Stimulated activated CD4-positive, alpha-beta T cell treated with anti-CD3 and anti-CD28 coated beads, Interleukin-1b, Interleukin-23, amount 100 ng/mL, for 4 hours (primary cell): ENCODE measurements around the gene PDE4DIP.
"Not testable (repeated sequence)": the region's sequence is repeated elsewhere in the genome, so short reads cannot be mapped to it uniquely, and the experiment has no call there.

Experiments used
- DNase-seq, 2 donors: peaks; one replicate each; pipeline ENCODE4 v3.0.0-alpha.2; 2020; ENCODE audit warnings: low read depth in 2 of 2

Gene PDE4DIP

DNA sequence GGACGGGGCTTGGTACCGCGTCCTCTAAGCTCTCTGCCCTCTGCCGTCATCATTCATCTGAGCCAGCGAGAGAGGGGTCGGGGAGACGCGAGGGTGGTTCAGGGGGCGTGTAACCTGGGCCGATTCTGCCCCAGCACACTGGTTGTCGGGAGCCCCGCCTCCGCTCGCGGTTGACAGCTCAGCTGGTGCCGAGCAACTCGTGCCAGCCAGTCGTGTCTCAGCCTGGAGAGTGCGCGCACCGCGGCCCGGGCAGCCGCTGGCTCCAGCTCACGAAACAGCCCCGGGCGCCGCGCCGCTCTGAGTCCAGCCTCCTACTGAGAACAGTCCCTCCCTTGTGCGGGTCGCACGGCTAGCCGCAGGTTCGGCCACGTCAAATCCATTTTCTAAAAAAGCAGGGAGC lies at the start of gene PDE4DIP:
Gene PDE4DIP (plus strand): TSS at position 209 of the 400 bp plus-strand sequence. CDS start 347 bp downstream, outside the sequence.
- peak; percentile 6 to 46 for DNase-seq

- not testable (repeated sequence) for DNase-seq
These were observed 35.8 kb upstream of the PDE4DIP start for GRCh38 chr1:148808268-148808928.

DNA sequence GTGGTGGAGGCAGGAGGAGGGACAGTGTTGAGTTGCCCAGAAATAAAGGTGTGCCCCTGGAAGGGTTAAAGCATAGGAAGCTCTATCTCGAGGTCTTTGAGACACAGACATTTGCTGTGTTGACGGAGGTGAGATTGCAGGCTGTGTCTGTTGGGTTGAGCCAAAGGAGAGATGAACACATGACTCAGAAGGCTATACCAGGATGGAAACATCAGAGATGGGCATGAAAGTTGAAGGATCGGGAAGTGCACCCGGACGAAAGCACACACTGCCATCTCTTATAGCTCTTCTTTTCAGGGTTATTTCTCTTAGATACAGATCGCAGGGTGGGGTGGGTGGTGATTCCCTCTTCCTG lies 35.3 kb upstream of the PDE4DIP start:
- DNase-seq: not testable (repeated sequence)

GRCh38 chr1:148822180-148822579 lies 22.0 kb upstream of the PDE4DIP start:
- DNase-seq: not testable (repeated sequence)

- not testable (repeated sequence) for DNase-seq
These were observed 20.4 kb upstream of the PDE4DIP start for GRCh38 chr1:148823822-148824221.

GRCh38 chr1:148825029-148825428 lies 19.2 kb upstream of the PDE4DIP start:
- not testable (repeated sequence) for DNase-seq

GRCh38 chr1:148828531-148828930 lies 15.7 kb upstream of the PDE4DIP start:
- not testable (repeated sequence) for DNase-seq

DNA sequence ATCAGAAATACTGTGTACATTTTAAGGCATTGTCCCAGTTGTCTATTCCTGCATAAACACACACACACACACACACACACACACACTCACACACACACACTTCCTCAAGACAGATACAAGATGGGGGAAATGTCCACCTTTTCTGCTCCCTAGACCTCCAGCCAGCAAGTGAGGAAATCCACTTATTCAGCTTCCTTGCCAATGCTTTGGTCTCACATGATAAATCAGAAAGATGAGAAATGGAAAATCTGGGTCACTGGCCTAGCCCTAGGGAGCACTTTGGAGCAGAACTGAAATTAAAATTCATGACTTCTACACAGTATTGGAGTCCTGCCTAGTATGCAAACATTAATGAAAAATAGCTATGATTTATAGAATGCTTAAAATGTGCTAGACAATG lies 15.3 kb upstream of the PDE4DIP start:
- not testable (repeated sequence) for DNase-seq

GRCh38 chr1:148829365-148829764 lies 14.9 kb upstream of the PDE4DIP start:
- DNase-seq: not testable (repeated sequence)

DNA sequence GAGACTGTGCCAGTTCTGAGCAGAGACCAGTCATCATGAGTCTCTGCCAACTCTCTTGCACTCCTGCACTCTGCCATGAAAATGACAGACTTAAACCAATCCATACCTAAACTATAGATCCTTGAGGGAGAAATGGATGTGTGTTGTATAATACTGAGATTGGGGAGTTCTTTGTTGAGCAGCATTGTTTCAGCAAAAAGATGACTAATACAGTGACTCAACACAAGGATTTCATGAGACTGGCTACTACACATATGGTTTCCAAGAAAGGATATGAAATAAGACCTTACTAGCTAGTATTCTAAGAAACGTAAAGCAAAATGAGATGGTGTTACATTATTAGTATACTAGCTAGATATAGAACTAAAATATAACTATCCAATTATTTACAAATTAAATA lies 3.0 kb upstream of the PDE4DIP start:
- not testable (repeated sequence) for DNase-seq

GRCh38 chr1:148844651-148845050 lies 423 bp downstream of the PDE4DIP start:
- DNase-seq: not testable (repeated sequence)

- not testable (repeated sequence) for DNase-seq
These were observed 840 bp downstream of the PDE4DIP start for GRCh38 chr1:148845068-148845467.

DNA sequence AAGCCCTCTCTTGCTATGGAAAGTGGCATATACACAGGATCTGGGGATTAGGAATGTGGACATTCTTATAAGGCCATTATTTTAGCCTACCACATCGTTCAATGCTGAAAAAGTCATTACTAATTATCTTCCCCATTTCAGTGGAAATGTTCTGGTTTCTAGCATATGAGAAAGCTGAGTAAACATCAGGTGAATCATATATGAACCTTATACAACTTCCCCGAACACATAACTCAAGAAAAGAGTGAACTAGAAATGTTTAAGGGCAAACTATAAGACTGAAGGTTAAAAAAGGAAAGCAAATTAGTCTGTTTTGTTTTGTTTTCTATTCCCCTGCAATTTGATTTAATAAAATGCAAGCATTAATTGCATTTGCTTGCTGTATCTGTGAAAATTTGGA lies 6.1 kb downstream of the PDE4DIP start:
- not testable (repeated sequence) for DNase-seq

DNA sequence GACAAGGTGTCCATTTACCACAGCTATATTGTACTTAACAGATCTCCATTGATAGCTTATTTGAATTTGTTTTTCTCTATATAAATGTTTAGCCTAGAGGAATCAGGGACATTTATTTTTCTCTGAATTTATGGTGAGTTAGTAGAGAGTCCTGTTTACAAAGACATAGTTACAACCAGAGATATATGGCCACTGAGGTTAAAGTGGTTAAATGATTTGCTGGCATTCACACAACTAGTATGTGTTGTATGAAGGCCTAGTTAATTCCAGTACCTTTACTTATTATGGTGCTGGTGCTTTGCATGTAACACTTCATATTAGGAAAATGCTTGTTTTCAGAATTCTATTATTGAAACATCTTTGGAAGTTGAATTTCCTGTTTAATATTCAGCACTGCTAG lies 6.6 kb downstream of the PDE4DIP start:
- not testable (repeated sequence) for DNase-seq

DNA sequence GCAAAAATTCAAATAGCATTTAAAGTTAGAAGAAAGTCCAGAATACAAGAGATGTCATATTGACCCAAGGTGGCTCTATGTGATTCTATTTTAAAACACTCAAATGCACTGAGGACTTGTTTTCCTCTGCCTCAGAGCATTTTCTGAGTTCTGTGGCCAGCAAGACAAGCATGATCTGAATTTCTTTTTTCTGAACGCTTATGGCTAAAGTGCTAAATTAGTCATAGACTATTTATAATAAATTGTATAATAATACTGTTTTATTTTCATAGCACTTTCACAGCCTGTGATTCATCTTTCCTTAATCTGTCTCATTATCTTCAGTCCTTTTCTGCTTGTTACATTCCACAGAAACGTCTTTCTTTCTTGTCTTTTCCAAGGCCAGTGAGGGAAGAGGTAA lies 7.5 kb downstream of the PDE4DIP start:
- not testable (repeated sequence) for DNase-seq

- DNase-seq: not testable (repeated sequence)
These were observed 9.1 kb downstream of the PDE4DIP start for GRCh38 chr1:148853363-148853762.

DNA sequence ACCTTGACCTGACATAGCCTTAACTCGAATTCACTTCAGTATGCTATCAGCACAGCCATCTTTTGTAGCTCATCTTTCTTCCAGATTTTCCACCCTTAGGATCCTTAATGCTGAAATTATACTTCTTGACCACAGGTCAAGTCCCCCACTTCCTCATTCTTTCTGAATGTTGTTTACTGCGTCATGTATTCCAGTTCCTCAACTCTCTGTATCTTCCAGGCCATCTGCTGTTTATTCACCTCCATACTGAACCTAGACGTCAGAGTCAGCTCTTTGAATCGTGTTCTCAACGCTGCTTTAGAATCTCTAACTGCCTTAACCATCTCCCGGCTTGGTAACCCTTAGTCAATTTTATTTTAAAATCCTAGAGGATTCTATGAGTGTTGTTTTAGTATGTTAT lies 9.8 kb downstream of the PDE4DIP start:
- DNase-seq: not testable (repeated sequence)

DNA sequence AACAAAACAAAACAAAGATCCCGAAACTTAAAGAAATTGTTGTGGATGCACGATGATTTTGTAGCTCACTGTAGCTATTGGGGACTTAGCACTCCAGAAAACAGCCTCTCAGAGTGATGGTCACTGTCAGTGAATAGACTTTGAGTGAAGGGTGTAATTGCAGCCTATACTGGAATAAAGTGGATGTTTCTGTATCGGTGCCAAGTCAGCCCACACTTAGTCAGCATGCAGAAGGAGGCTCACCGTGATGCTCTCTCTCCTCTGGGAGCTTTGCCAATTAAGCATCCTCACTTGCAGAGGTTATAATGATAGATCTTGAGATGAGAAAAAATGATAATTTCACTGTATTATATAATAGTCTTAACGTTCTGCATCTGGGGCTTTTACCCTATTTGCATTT lies 11.1 kb downstream of the PDE4DIP start:
- not testable (repeated sequence) for DNase-seq

GRCh38 chr1:148860049-148860448 lies 15.8 kb downstream of the PDE4DIP start:
- not testable (repeated sequence) for DNase-seq

DNA sequence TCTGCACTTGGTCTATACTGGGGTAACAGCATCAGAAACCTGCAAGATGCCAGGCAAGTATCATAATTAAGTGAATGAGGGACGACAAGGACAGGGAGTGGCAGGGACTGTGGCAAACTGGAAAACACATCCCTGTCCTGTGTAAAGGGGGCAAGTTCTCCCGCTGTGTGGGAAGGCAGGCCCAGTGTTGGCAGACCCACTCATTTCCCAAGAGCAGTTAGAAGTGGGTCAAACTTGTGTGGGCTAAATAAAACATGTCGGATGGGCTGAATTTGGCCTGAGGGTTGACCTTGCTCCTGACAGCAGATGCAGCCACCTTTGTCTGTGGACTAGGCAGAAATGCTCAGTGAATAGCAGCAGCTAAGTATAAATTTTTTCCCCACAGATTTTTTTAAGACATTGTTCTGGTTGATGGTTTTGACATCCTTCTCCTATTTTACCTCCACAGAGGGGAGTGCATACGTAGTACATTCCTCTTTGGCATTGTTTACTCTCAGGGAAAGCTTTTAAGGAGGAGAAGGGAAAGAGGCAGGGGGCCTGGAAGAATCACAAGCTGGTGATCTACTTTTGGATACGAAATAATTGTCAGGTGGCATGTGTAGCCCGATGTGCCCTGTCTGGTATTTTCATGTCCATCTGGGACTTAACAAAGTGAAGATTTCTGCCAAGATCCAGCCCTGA lies 16.5 kb downstream of the PDE4DIP start:
- DNase-seq: not testable (repeated sequence)

GRCh38 chr1:148862590-148862989 lies 18.4 kb downstream of the PDE4DIP start:
- DNase-seq: not testable (repeated sequence)

GRCh38 chr1:148868924-148869633 lies 24.9 kb downstream of the PDE4DIP start:
- DNase-seq: not testable (repeated sequence)

- DNase-seq: not testable (repeated sequence)
These were observed 25.4 kb downstream of the PDE4DIP start for GRCh38 chr1:148869634-148869961.
